ENCODE results near the gene ZFYVE21.

ZFYVE21 gene

GRCh38 chr14:103699901-103700752 is 15.5 kb upstream of the ZFYVE21 start:
- CTCF ChIA-PET = interaction anchor here (0.7 kb wide), 1 partner anchor 10 kb away, joined by 3 read pairs; no protein-coding TSS in a partner anchor
- H3K27ac ChIP-seq = peak overlapping the region; percentile 99
- no peak for DNase-seq (ENCODE audit: low spot score)
- POLR2A ChIA-PET (ENCODE audit: low non-redundant PET) = interaction anchor here (1.1 kb wide), 1 partner anchor 16 kb away, joined by 3 read pairs; the partner anchor contains the start of gene ZFYVE21
- TF ChIP-seq CTCF (conservative IDR thresholded peaks at IDR 0.05; ENCODE audit: low read depth) = no peak

- no peak for TF ChIP-seq CTCF (conservative IDR thresholded peaks at IDR 0.05; ENCODE audit: low read depth)
- DNase-seq (ENCODE audit: low spot score) = no peak
- ChIA-PET POLR2A (ENCODE audit: low non-redundant PET) (interaction anchor here (1.1 kb wide), 1 partner anchor 15 kb away, joined by 3 read pairs; the partner anchor contains the start of gene ZFYVE21), CTCF (no interaction called here)
- peak overlapping the region; percentile 99 for H3K27ac ChIP-seq
Measured at GRCh38 chr14:103700753-103701490, 14.7 kb upstream of the ZFYVE21 start.

GRCh38 chr14:103702095-103702494 is 13.5 kb upstream of the ZFYVE21 start:
- no peak for DNase-seq (ENCODE audit: low spot score)
- TF ChIP-seq CTCF (conservative IDR thresholded peaks at IDR 0.05; ENCODE audit: low read depth) = no peak
- ChIA-PET CTCF (no interaction called here), POLR2A (ENCODE audit: low non-redundant PET) (no interaction called here)
- H3K27ac ChIP-seq = peak overlapping the region; percentile 99

- DNase-seq (ENCODE audit: low spot score) = no peak
- H3K27ac ChIP-seq = peak overlapping the region; percentile 99
- CTCF ChIA-PET = no interaction called here
- POLR2A ChIA-PET (ENCODE audit: low non-redundant PET) = no interaction called here
- TF ChIP-seq CTCF (conservative IDR thresholded peaks at IDR 0.05; ENCODE audit: low read depth) = no peak
Measured at GRCh38 chr14:103702497-103703432, 12.8 kb upstream of the ZFYVE21 start.

- no peak for TF ChIP-seq CTCF (conservative IDR thresholded peaks at IDR 0.05; ENCODE audit: low read depth)
- H3K27ac ChIP-seq = peak overlapping the region; percentile 99
- no peak for DNase-seq (ENCODE audit: low spot score)
- POLR2A ChIA-PET (ENCODE audit: low non-redundant PET) = no interaction called here
- CTCF ChIA-PET = no interaction called here
Measured at GRCh38 chr14:103703433-103704385, 11.9 kb upstream of the ZFYVE21 start.
